Neural crest cell (in vitro differentiated cells): ENCODE results near the gene SNRPA1. TPM values are rescaled to one million over a fixed set of nuclear protein-coding genes. Genes with fewer than 3 reads are reported as not detected.

ENCODE experiments used
- DNase-seq: peaks from one replicate; pipeline ENCODE4 v3.0.0; 2021; ENCODE audit warnings: low read depth, mixed read lengths, low spot score
- H3K27ac Mint-ChIP-seq: one replicate; pipeline ENCODE4 v1.8.0; 2021; ENCODE audit warnings: mild to moderate bottlenecking, mixed read lengths; ENCODE audit not compliant: unreplicated experiment
- H3K27me3 Mint-ChIP-seq: 2 replicates; pipeline ENCODE4 v1.8.0; 2021; ENCODE audit warnings: low read depth, mild to moderate bottlenecking, mixed read lengths
- H3K36me3 Mint-ChIP-seq: 2 replicates; pipeline ENCODE4 v1.8.0; 2021; ENCODE audit warnings: low read depth, mild to moderate bottlenecking, mixed read lengths
- H3K4me1 Mint-ChIP-seq: 2 replicates; pipeline ENCODE4 v1.8.0; 2021; ENCODE audit warnings: mixed read lengths
- H3K4me3 Mint-ChIP-seq: one replicate; pipeline ENCODE4 v1.8.0; 2021; ENCODE audit warnings: mild to moderate bottlenecking, mixed read lengths
- H3K9me3 Mint-ChIP-seq: 2 replicates; pipeline ENCODE4 v1.8.0; 2021; ENCODE audit warnings: mixed read lengths
- CTCF ChIP-seq: fragments of 200-600 bp; sonication (generic); conservative IDR thresholded peaks from 2 replicates; pipeline ENCODE4 v1.5.0; 2021; ENCODE audit warnings: antibody characterized with exemption, mild to moderate bottlenecking
- total RNA-seq: library from RNA; stranded (reverse); gene quantifications from 2 replicates; pipeline ENCODE4 v1.2.1, GENCODE V29; 2021

The SNRPA1 gene
- total RNA-seq, 1 donor from 2014 or later, result 118 TPM

- DNase-seq, result no peak
- Mint-ChIP-seq H3K4me3 (no peak overlapping the region), H3K36me3 (no peaks in the 10 kb centered on the region), H3K27me3 (peaks cover 30% of the 10 kb centered on the region), H3K27ac (no peak overlapping the region), H3K9me3 (no peaks in the 10 kb centered on the region), H3K4me1 (no peaks in the 10 kb centered on the region)
- no peak for TF ChIP-seq CTCF
Measured at GRCh38 chr15:101332061-101332467, 37.0 kb upstream of the SNRPA1 start.

GRCh38 chr15:101329867-101330380, 34.9 kb upstream of the SNRPA1 start:
- H3K4me3 Mint-ChIP-seq, result no peak overlapping the region
- no peaks in the 10 kb centered on the region for H3K36me3 Mint-ChIP-seq
- H3K27me3 Mint-ChIP-seq, result peaks cover 33% of the 10 kb centered on the region
- H3K4me1 Mint-ChIP-seq, result no peaks in the 10 kb centered on the region
- no peak for DNase-seq
- no peak for TF ChIP-seq CTCF
- H3K27ac Mint-ChIP-seq, result no peak overlapping the region
- no peaks in the 10 kb centered on the region for H3K9me3 Mint-ChIP-seq

- Mint-ChIP-seq H3K27ac (no peak overlapping the region), H3K9me3 (no peaks in the 10 kb centered on the region), H3K4me3 (no peak overlapping the region), H3K4me1 (no peaks in the 10 kb centered on the region), H3K36me3 (no peaks in the 10 kb centered on the region), H3K27me3 (peaks cover 33% of the 10 kb centered on the region)
- no peak for TF ChIP-seq CTCF
- no peak for DNase-seq
Measured at GRCh38 chr15:101329309-101329863, 34.3 kb upstream of the SNRPA1 start.

- Mint-ChIP-seq H3K4me3 (no peak overlapping the region), H3K36me3 (no peaks in the 10 kb centered on the region), H3K9me3 (no peaks in the 10 kb centered on the region), H3K27ac (peak overlapping the region; percentile 43), H3K27me3 (peaks cover 33% of the 10 kb centered on the region), H3K4me1 (no peaks in the 10 kb centered on the region)
- no peak for TF ChIP-seq CTCF
- DNase-seq, result no peak
Measured at GRCh38 chr15:101328001-101328400, 33.0 kb upstream of the SNRPA1 start.

- Mint-ChIP-seq H3K36me3 (no peaks in the 10 kb centered on the region), H3K4me3 (no peak overlapping the region), H3K27me3 (peaks cover 30% of the 10 kb centered on the region), H3K27ac (no peak overlapping the region), H3K4me1 (no peaks in the 10 kb centered on the region), H3K9me3 (no peaks in the 10 kb centered on the region)
- DNase-seq, result no peak
- TF ChIP-seq CTCF, result no peak
Measured at GRCh38 chr15:101327147-101327740, 32.2 kb upstream of the SNRPA1 start.
